Astrocyte (in vitro differentiated cells and primary cell): ENCODE results near the gene TMEM269. TPM values are rescaled to one million over a fixed set of nuclear protein-coding genes. Genes with fewer than 3 reads are reported as not detected.

ENCODE experiments used
- DNase-seq: peaks from one replicate; pipeline ENCODE4 v3.0.0-alpha.2; 2010; ENCODE audit warnings: low read depth
- FAIRE-seq: peaks from 2 replicates; lab custom pipeline; 2011; peaks lifted over from hg19 to GRCh38; lab: Jason Lieb, UNC
- H2AFZ ChIP-seq: 2 replicates; pipeline ENCODE4 v1.6.0; 2012; ENCODE audit warnings: low read depth, low read length, inconsistent platforms
- H3K27ac ChIP-seq: 2 replicates; pipeline ENCODE4 v1.5.1; 2011; ENCODE audit warnings: low read depth, low read length, inconsistent platforms
- H3K27me3 ChIP-seq: 2 replicates; pipeline ENCODE4 v1.6.0; 2011; ENCODE audit warnings: low read length, inconsistent platforms; ENCODE audit not compliant: insufficient read depth
- H3K36me3 ChIP-seq: 2 replicates; pipeline ENCODE4 v1.5.1; 2011; ENCODE audit warnings: low read length, inconsistent platforms; ENCODE audit not compliant: insufficient read depth
- H3K4me1 ChIP-seq: 2 replicates; pipeline ENCODE4 v1.5.1; 2011; ENCODE audit warnings: low read length, inconsistent platforms; ENCODE audit not compliant: insufficient read depth
- H3K4me2 ChIP-seq: 2 replicates; pipeline ENCODE4 v1.6.0; 2012; ENCODE audit warnings: low read length, inconsistent platforms
- H3K4me3 ChIP-seq: 2 replicates; pipeline ENCODE4 v1.5.1; 2011; ENCODE audit warnings: low read depth, mild to moderate bottlenecking, low read length, inconsistent platforms; ENCODE audit not compliant: insufficient read depth
- H3K79me2 ChIP-seq: 2 replicates; pipeline ENCODE4 v1.6.0; 2012; ENCODE audit warnings: mild to moderate bottlenecking, low read length, inconsistent platforms; ENCODE audit not compliant: insufficient read depth
- H3K9ac ChIP-seq: 2 replicates; pipeline ENCODE4 v1.6.0; 2012; ENCODE audit warnings: mild to moderate bottlenecking, low read length, inconsistent platforms
- H3K9me3 ChIP-seq: 2 replicates; pipeline ENCODE4 v1.5.1; 2012; ENCODE audit warnings: low read depth, mild to moderate bottlenecking, low read length, inconsistent platforms; ENCODE audit not compliant: insufficient read depth
- H4K20me1 ChIP-seq: 2 replicates; pipeline ENCODE4 v1.6.0; 2012; ENCODE audit warnings: low read length, inconsistent platforms; ENCODE audit not compliant: insufficient read depth
- H3K27ac Mint-ChIP-seq: one replicate; pipeline ENCODE4 v1.8.0; 2021; ENCODE audit warnings: mild to moderate bottlenecking, mixed read lengths; ENCODE audit not compliant: unreplicated experiment
- H3K27me3 Mint-ChIP-seq: one replicate; pipeline ENCODE4 v1.8.0; 2021; ENCODE audit warnings: low read depth, mixed read lengths; ENCODE audit not compliant: unreplicated experiment
- H3K36me3 Mint-ChIP-seq: one replicate; pipeline ENCODE4 v1.8.0; 2021; ENCODE audit warnings: low read depth, mixed read lengths; ENCODE audit not compliant: unreplicated experiment
- H3K4me1 Mint-ChIP-seq: one replicate; pipeline ENCODE4 v1.8.0; 2021; ENCODE audit warnings: low read depth, mixed read lengths; ENCODE audit not compliant: unreplicated experiment
- H3K4me3 Mint-ChIP-seq: one replicate; pipeline ENCODE4 v1.8.0; 2021; ENCODE audit warnings: mild to moderate bottlenecking, moderate library complexity, mixed read lengths; ENCODE audit not compliant: unreplicated experiment
- H3K9me3 Mint-ChIP-seq: one replicate; pipeline ENCODE4 v1.8.0; 2021; ENCODE audit warnings: mild to moderate bottlenecking, mixed read lengths; ENCODE audit not compliant: unreplicated experiment
- CTCF ChIP-seq: IDR thresholded peaks from 2 replicates; pipeline ENCODE4 v1.5.1; 2011; ENCODE audit warnings: low read depth, mild to moderate bottlenecking, inconsistent platforms, low read length, moderate library complexity; ENCODE audit not compliant: insufficient read depth
- EZH2 ChIP-seq: IDR thresholded peaks from 2 replicates; pipeline ENCODE4 v1.6.1; 2012; ENCODE audit warnings: mild to moderate bottlenecking, low read length, inconsistent platforms; ENCODE audit not compliant: insufficient read depth
- total RNA-seq: library from RNA; stranded (reverse); gene quantifications from 2 replicates; pipeline ENCODE4 v1.2.1, GENCODE V29; 2021

TMEM269 gene
- total RNA-seq, 1 donor from 2014 or later = 0.09 TPM

GRCh38 chr1:42817440-42817767, 32.6 kb downstream of the TMEM269 start:
- peaks cover 5% of the 10 kb centered on the region for H4K20me1 ChIP-seq
- H3K27me3 Mint-ChIP-seq = no peaks in the 10 kb centered on the region
- H3K36me3 Mint-ChIP-seq = no peaks in the 10 kb centered on the region
- peak overlapping the region; percentile 81 for H3K4me3 Mint-ChIP-seq
- peaks cover 5% of the 10 kb centered on the region for H3K9me3 Mint-ChIP-seq
- no peak for FAIRE-seq
- H3K27me3 ChIP-seq = no peaks in the 10 kb centered on the region
- H3K4me2 ChIP-seq = peak overlapping the region; percentile 97
- H3K4me3 ChIP-seq = peak overlapping the region; percentile 71
- H3K9me3 ChIP-seq = no peaks in the 10 kb centered on the region
- peak overlapping the region; percentile 57 for H2AFZ ChIP-seq
- TF ChIP-seq EZH2 (no peak), CTCF (no peak)
- H3K4me1 Mint-ChIP-seq = peaks cover 10% of the 10 kb centered on the region
- H3K36me3 ChIP-seq = no peaks in the 10 kb centered on the region
- no peak for DNase-seq
- peak overlapping the region; percentile 27 for H3K27ac Mint-ChIP-seq
- H3K9ac ChIP-seq = peak overlapping the region; percentile 96
- no peak overlapping the region for H3K27ac ChIP-seq
- H3K79me2 ChIP-seq = peaks cover 17% of the 10 kb centered on the region
- H3K4me1 ChIP-seq = peaks cover 16% of the 10 kb centered on the region

- peaks cover 14% of the 10 kb centered on the region for H3K4me1 Mint-ChIP-seq
- Histone ChIP-seq H3K4me3 (peak overlapping the region; percentile 71), H3K9me3 (no peaks in the 10 kb centered on the region), H2AFZ (no peak overlapping the region), H3K9ac (peak overlapping the region; percentile 96), H3K4me1 (peaks cover 16% of the 10 kb centered on the region), H3K36me3 (no peaks in the 10 kb centered on the region), H3K27me3 (no peaks in the 10 kb centered on the region), H3K27ac (no peak overlapping the region), H3K79me2 (peaks cover 17% of the 10 kb centered on the region), H3K4me2 (peak overlapping the region; percentile 97), H4K20me1 (peaks cover 5% of the 10 kb centered on the region)
- no peaks in the 10 kb centered on the region for H3K27me3 Mint-ChIP-seq
- H3K9me3 Mint-ChIP-seq = peaks cover 5% of the 10 kb centered on the region
- peak overlapping the region; percentile 81 for H3K4me3 Mint-ChIP-seq
- DNase-seq (no peak), FAIRE-seq (no peak)
- H3K36me3 Mint-ChIP-seq = no peaks in the 10 kb centered on the region
- no peak for TF ChIP-seq CTCF
- no peak for TF ChIP-seq EZH2
- H3K27ac Mint-ChIP-seq = no peak overlapping the region
Measured at GRCh38 chr1:42817976-42818375, 33.2 kb downstream of the TMEM269 start.

GRCh38 chr1:42820813-42821212, 36.0 kb downstream of the TMEM269 start:
- H3K9me3 Mint-ChIP-seq = no peaks in the 10 kb centered on the region
- DNase-seq = no peak
- H3K9me3 ChIP-seq = no peaks in the 10 kb centered on the region
- peaks cover 14% of the 10 kb centered on the region for H3K4me1 Mint-ChIP-seq
- no peak overlapping the region for H2AFZ ChIP-seq
- H3K4me3 ChIP-seq = no peak overlapping the region
- H3K4me2 ChIP-seq = no peak overlapping the region
- TF ChIP-seq CTCF = no peak
- no peak for TF ChIP-seq EZH2
- H3K27me3 Mint-ChIP-seq = no peaks in the 10 kb centered on the region
- H3K36me3 ChIP-seq = no peaks in the 10 kb centered on the region
- H3K36me3 Mint-ChIP-seq = peaks cover 2% of the 10 kb centered on the region
- peaks cover 15% of the 10 kb centered on the region for H3K4me1 ChIP-seq
- no peaks in the 10 kb centered on the region for H3K27me3 ChIP-seq
- no peak overlapping the region for H3K4me3 Mint-ChIP-seq
- no peak overlapping the region for H3K27ac Mint-ChIP-seq
- peaks cover 17% of the 10 kb centered on the region for H3K79me2 ChIP-seq
- no peak overlapping the region for H3K9ac ChIP-seq
- H3K27ac ChIP-seq = no peak overlapping the region
- no peak for FAIRE-seq
- peaks cover 5% of the 10 kb centered on the region for H4K20me1 ChIP-seq
